ENCODE measurements around the gene TNNC2.

TNNC2 gene

GRCh38 chr20:45850238-45850637 is 23.1 kb upstream of the TNNC2 start:
- no peak for DNase-seq (ENCODE audit: low read depth)
- TF ChIP-seq, protein P1, sequence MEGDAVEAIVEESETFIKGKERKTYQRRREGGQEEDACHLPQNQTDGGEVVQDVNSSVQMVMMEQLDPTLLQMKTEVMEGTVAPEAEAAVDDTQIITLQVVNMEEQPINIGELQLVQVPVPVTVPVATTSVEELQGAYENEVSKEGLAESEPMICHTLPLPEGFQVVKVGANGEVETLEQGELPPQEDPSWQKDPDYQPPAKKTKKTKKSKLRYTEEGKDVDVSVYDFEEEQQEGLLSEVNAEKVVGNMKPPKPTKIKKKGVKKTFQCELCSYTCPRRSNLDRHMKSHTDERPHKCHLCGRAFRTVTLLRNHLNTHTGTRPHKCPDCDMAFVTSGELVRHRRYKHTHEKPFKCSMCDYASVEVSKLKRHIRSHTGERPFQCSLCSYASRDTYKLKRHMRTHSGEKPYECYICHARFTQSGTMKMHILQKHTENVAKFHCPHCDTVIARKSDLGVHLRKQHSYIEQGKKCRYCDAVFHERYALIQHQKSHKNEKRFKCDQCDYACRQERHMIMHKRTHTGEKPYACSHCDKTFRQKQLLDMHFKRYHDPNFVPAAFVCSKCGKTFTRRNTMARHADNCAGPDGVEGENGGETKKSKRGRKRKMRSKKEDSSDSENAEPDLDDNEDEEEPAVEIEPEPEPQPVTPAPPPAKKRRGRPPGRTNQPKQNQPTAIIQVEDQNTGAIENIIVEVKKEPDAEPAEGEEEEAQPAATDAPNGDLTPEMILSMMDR (IDR thresholded peaks at IDR 0.05; ENCODE audit: insufficient read depth, low read depth, low read length, missing control alignments), result no peak
- H3K4me3 ChIP-seq (ENCODE audit: low read depth, low read length), result no peak overlapping the region

DNA sequence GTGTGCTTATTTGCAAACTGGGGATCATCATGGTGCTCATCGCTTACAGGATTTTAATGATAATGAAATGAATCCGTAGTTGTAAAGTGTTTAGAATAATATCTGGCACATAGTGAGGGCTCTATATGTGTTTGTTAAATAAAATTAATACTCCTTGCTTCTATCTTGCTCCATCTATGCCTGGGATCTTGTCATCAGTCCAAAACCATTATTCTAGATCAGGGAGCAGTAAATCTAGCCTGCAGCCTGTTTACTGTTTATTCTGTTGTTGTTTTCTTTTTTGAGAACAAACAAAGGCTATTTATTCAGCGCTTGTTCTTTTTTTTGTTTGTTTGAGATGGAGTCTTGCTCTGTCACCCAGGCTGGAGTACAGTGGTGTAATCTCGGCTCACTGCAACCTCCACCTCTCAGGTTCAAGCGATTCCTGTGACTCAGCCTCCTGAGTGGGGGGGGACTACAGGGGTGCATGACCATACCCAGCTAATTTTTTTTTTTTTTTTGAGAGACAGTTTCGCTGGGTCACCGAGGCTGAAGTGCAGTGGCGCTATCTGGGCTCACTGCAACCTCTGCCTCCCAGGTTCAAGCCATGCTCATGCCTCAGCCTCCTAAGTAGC is 22.0 kb upstream of the TNNC2 start:
- TF ChIP-seq, protein P1 (IDR thresholded peaks at IDR 0.05; ENCODE audit: insufficient read depth, low read depth, low read length, missing control alignments), result no peak
- no peak overlapping the region for H3K4me3 ChIP-seq (ENCODE audit: low read depth, low read length)
- DNase-seq (ENCODE audit: low read depth), result no peak

- DNase-seq (ENCODE audit: low read depth), result no peak
- H3K4me3 ChIP-seq (ENCODE audit: low read depth, low read length), result no peak overlapping the region
These were observed 21.3 kb upstream of the TNNC2 start for GRCh38 chr20:45848421-45848820.

GRCh38 chr20:45845452-45845851 is 18.3 kb upstream of the TNNC2 start:
- no peak overlapping the region for H3K4me3 ChIP-seq (ENCODE audit: low read depth, low read length)
- TF ChIP-seq, protein P1 (IDR thresholded peaks at IDR 0.05; ENCODE audit: insufficient read depth, low read depth, low read length, missing control alignments), result no peak
- no peak for DNase-seq (ENCODE audit: low read depth)

More at GRCh38 chr20:45848421-45848820, 21.3 kb upstream of the TNNC2 start:
- TF ChIP-seq, protein P1 (IDR thresholded peaks at IDR 0.05; ENCODE audit: insufficient read depth, low read depth, low read length, missing control alignments), result no peak

DNA sequence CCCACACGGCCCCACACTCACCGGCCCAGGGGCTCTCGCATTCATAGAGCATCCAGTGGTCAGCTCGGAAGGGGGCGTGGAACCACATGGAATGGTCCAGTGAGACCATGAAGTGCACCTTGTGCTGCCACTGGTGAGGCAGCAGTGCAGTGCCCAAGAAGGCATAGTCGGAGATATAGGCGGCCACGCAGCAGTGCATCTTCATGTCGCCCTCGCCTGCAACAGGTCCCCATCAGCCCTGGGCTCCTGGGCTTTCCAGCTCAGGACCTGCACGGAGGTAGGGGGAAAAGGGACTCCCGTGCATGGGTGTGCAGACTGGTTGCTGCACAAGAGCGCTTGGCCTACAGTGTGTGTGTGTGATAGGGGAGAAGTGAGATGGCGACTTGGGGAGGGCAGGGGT is 16.4 kb upstream of the TNNC2 start:
- no peak for DNase-seq (ENCODE audit: low read depth)
- TF ChIP-seq, protein P1 (IDR thresholded peaks at IDR 0.05; ENCODE audit: insufficient read depth, low read depth, low read length, missing control alignments), result no peak
- no peak overlapping the region for H3K4me3 ChIP-seq (ENCODE audit: low read depth, low read length)

GRCh38 chr20:45842169-45842812 is 15.2 kb upstream of the TNNC2 start:
- peak; percentile 61 for DNase-seq (ENCODE audit: low read depth)
- TF ChIP-seq, protein P1 (IDR thresholded peaks at IDR 0.05; ENCODE audit: insufficient read depth, low read depth, low read length, missing control alignments), result no peak
- no peak overlapping the region for H3K4me3 ChIP-seq (ENCODE audit: low read depth, low read length)

Data from GM12865 (cell line).